WTC11 (cell line): ENCODE measurements around the gene GNAO1. TPM values are rescaled to one million over a fixed set of nuclear protein-coding genes. Genes with fewer than 3 reads are reported as not detected.

Source experiments
- ATAC-seq: fragments of 200-7000 bp; cut with Tn5 transposase; 2 replicates; pipeline ENCODE4 v1.10.0; 2021; ENCODE audit warnings: mild to moderate bottlenecking, moderate library complexity
- CTCF ChIA-PET: fragments of 300-600 bp; sonication (Branson Sonifier 250); formaldehyde crosslinking; loops from one replicate; lab custom pipeline; 2021; ENCODE audit warnings: antibody characterized with exemption; lab: Charles Lee
- POLR2A ChIA-PET: fragments of 350-600 bp; sonication (Branson Sonifier 250); formaldehyde crosslinking; loops from one replicate; lab custom pipeline; 2021; ENCODE audit warnings: antibody characterized with exemption; lab: Charles Lee
- DNase-seq: peaks from one replicate; pipeline ENCODE4 v3.0.0; 2021; ENCODE audit warnings: low spot score
- H3K27ac Mint-ChIP-seq: 2 replicates; pipeline ENCODE4 v1.8.0; 2021; ENCODE audit warnings: mixed read lengths
- H3K27me3 Mint-ChIP-seq: 2 replicates; pipeline ENCODE4 v1.8.0; 2021; ENCODE audit warnings: low read depth, mild to moderate bottlenecking, moderate library complexity, mixed read lengths
- H3K36me3 Mint-ChIP-seq: 2 replicates; pipeline ENCODE4 v1.8.0; 2021; ENCODE audit warnings: mixed read lengths
- H3K4me1 Mint-ChIP-seq: 2 replicates; pipeline ENCODE4 v1.8.0; 2022; ENCODE audit warnings: mixed read lengths
- H3K4me3 Mint-ChIP-seq: 2 replicates; pipeline ENCODE4 v1.8.0; 2021; ENCODE audit warnings: mild to moderate bottlenecking, moderate library complexity, mixed read lengths
- H3K9me3 Mint-ChIP-seq: 2 replicates; pipeline ENCODE4 v1.8.0; 2021; ENCODE audit warnings: mixed read lengths
- ATF1 ChIP-seq: sonication (generic); formaldehyde crosslinking; IDR thresholded peaks from 2 replicates; pipeline ENCODE4 v1.8.1; 2023; ENCODE audit warnings: mild to moderate bottlenecking, moderate library complexity, missing genetic modification reagents
- ELF4 ChIP-seq: sonication (generic); formaldehyde crosslinking; IDR thresholded peaks from 2 replicates; pipeline ENCODE4 v1.8.1; 2022; ENCODE audit warnings: low read depth, mild to moderate bottlenecking, moderate library complexity, missing genetic modification reagents
- FOXK1 ChIP-seq: sonication (generic); formaldehyde crosslinking; IDR thresholded peaks from 2 replicates; pipeline ENCODE4 v1.8.0; 2022; ENCODE audit warnings: mild to moderate bottlenecking, moderate library complexity, missing genetic modification reagents
- JAZF1 ChIP-seq: fragments of 250-450 bp; sonication (Bioruptor Pico); IDR thresholded peaks from 2 replicates; pipeline ENCODE4 v1.9.0; 2021; ENCODE audit warnings: moderate library complexity, mild to moderate bottlenecking, inconsistent platforms
- JUN ChIP-seq: sonication (generic); formaldehyde crosslinking; IDR thresholded peaks from 2 replicates; pipeline ENCODE4 v1.8.0; 2023; ENCODE audit warnings: mild to moderate bottlenecking, missing genetic modification reagents
- KAT7 ChIP-seq: sonication (generic); formaldehyde crosslinking; IDR thresholded peaks from 2 replicates; pipeline ENCODE4 v1.8.1; 2023; ENCODE audit warnings: missing genetic modification reagents, mild to moderate bottlenecking, borderline replicate concordance
- PRDM15 ChIP-seq: sonication (generic); formaldehyde crosslinking; IDR thresholded peaks from 2 replicates; pipeline ENCODE4 v1.8.0; 2022; ENCODE audit warnings: missing genetic modification reagents
- SP1 ChIP-seq: sonication (generic); formaldehyde crosslinking; conservative IDR thresholded peaks from 2 replicates; pipeline ENCODE4 v1.8.1; 2022; ENCODE audit warnings: missing genetic modification reagents
- ZNF232 ChIP-seq: sonication (generic); formaldehyde crosslinking; IDR thresholded peaks from 2 replicates; pipeline ENCODE4 v1.8.0; 2022; ENCODE audit warnings: mild to moderate bottlenecking, missing genetic modification reagents
- ZNF416 ChIP-seq: fragments of 250-450 bp; sonication (Bioruptor Pico); IDR thresholded peaks from 2 replicates; pipeline ENCODE4 v1.9.0; 2021; ENCODE audit warnings: mild to moderate bottlenecking, inconsistent platforms
- microRNA-seq: library from miRNA; unstranded; fragments of <30 nt; microRNA quantifications from one replicate; pipeline ENCODE4 v1.2.0, GENCODE V29; 2022; ENCODE audit warnings: borderline number of aligned reads
- total RNA-seq: library from RNA; stranded (reverse); gene quantifications from 3 replicates; pipeline ENCODE4 v1.2.3, GENCODE V29; 2021
- TF ChIP-seq, protein P1 (sequence below): sonication (generic); formaldehyde crosslinking; IDR thresholded peaks from 2 replicates; pipeline ENCODE4 v1.8.0; 2022; ENCODE audit warnings: mild to moderate bottlenecking, missing genetic modification reagents

Gene GNAO1
- total RNA-seq, 1 experiment from 2014 or later, result 30.6 TPM

DNA sequence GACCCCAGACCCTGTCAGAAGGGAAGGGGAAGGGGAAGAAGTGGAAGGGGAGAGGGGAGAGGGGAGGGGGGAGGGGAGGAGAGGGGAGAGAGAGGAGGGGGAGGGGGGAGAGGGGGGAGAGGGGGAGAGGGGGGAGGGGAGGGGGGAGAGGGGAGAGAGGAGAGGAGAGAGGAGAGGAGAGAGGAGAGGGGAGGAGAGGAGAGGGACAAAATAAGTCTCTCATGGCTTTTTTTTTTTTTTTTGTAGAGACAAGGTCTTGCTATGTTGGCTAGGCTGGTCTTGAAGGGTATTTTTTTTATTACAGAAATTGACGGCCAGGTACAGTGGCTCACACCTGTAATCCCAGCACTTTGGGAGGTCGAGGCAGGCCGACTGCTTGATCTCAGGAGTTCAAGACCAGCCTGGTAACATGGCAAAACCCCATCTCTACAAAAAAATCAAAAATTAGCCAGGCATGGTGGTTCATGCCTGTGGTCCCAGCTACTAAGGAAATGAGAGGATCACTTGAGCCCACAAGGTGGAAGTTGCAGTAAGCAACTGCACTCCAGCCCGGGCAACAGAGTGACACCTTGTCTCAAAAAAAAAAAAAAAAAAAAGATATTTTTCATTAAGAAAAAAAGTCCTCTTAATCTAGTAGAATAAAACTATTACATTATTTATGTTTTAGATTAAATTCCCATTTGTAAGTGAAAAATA, 214.8 kb downstream of the GNAO1 start:
- ATAC-seq (no peak), DNase-seq (no peak)
- Mint-ChIP-seq H3K4me3 (no peak overlapping the region), H3K36me3 (peaks cover 39% of the 10 kb centered on the region), H3K9me3 (no peaks in the 10 kb centered on the region), H3K27me3 (no peaks in the 10 kb centered on the region), H3K27ac (no peak overlapping the region), H3K4me1 (peaks cover 4% of the 10 kb centered on the region; the same call in 1 of the 2 replicates)
- ChIA-PET CTCF (no interaction called here), POLR2A (no interaction called here)
- TF ChIP-seq ZNF232 (CRISPR knock-in tag) (no peak), ATF1 (CRISPR knock-in tag) (no peak), ELF4 (no peak), JUN (CRISPR knock-in tag) (no peak), SP1 (CRISPR knock-in tag) (no peak), ZNF416 (no peak), FOXK1 (CRISPR knock-in tag) (no peak), KAT7 (CRISPR knock-in tag) (no peak), PRDM15 (CRISPR knock-in tag) (no peak), JAZF1 (CRISPR knock-in tag) (no peak)
- TF ChIP-seq, protein P1, sequence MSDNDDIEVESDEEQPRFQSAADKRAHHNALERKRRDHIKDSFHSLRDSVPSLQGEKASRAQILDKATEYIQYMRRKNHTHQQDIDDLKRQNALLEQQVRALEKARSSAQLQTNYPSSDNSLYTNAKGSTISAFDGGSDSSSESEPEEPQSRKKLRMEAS (CRISPR knock-in tag), result no peak

Small RNAs within 50 kb of the gene (microRNA-seq; reads per million reads assigned to microRNA genes)
- gene MIR3935, result not detected

Other genes starting within 250 kb of the GNAO1 start
- 31.2 to 34.5 TPM (median 31.7 TPM) in 3 replicates for gene AMFR, start 234.1 kb downstream of the GNAO1 start, total RNA-seq